OCI-LY3 (cell line): ENCODE data around the gene ZKSCAN4.

Experiments
- CTCF ChIP-seq: fragments of 200-600, 300-600 bp; sonication (generic); IDR thresholded peaks from 2 replicates; pipeline ENCODE4 v1.5.1; 2014; ENCODE audit warnings: antibody characterized with exemption, low read length, low read depth
- EZH2phosphoT487 ChIP-seq: fragments of 200-600 bp; shearing (Covaris generic); IDR thresholded peaks from 2 replicates; pipeline ENCODE4 v1.6.1; 2018; ENCODE audit warnings: antibody characterized with exemption, mixed run types, low read depth

- TF ChIP-seq CTCF (no peak), EZH2phosphoT487 (no peak)
Measured at GRCh38 chr6:28240471-28240870, 11.6 kb downstream of the ZKSCAN4 start.
